ENCODE results near the gene DNPH1.

Gene DNPH1

DNA sequence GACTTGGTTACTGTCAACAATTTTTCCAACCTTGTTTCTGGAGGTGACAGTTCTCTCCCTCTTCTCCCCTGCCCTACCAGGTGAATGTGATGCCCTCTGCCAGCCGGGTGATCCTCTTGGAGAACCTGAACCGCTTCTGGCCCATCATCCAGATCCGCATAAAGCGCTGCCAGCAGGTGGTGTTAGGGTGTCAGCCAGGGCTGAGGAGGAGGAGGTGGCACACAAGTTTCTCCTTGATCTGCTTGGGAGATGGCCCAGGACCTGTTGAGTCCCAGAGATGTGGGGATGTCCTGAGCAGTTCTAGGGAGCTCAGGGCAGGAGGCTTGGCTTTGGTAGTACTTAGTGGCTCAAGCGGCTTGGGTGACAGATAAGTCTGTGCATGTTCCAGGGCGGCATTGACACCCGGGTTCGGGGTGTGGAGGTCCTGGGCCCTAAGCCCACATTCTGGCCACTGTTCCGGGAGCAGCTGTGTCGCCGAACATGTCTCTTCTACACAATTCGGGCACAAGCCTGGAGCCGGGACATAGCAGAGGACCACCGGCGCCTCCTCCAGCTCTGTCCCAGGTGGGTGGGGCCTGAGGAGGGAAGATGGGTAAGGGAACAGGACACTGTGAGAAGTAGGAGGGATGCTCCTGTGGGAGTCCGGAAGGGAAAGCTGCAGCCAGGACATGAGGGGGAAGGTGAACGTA, 26.1 kb downstream of the DNPH1 start:
- no peak for TF ChIP-seq ZFX (IDR thresholded peaks at IDR 0.05; ENCODE audit: borderline replicate concordance)
- TF ChIP-seq, protein P1, sequence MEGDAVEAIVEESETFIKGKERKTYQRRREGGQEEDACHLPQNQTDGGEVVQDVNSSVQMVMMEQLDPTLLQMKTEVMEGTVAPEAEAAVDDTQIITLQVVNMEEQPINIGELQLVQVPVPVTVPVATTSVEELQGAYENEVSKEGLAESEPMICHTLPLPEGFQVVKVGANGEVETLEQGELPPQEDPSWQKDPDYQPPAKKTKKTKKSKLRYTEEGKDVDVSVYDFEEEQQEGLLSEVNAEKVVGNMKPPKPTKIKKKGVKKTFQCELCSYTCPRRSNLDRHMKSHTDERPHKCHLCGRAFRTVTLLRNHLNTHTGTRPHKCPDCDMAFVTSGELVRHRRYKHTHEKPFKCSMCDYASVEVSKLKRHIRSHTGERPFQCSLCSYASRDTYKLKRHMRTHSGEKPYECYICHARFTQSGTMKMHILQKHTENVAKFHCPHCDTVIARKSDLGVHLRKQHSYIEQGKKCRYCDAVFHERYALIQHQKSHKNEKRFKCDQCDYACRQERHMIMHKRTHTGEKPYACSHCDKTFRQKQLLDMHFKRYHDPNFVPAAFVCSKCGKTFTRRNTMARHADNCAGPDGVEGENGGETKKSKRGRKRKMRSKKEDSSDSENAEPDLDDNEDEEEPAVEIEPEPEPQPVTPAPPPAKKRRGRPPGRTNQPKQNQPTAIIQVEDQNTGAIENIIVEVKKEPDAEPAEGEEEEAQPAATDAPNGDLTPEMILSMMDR (IDR thresholded peaks at IDR 0.05) = no peak
- H3K27ac ChIP-seq = no peak overlapping the region

DNA sequence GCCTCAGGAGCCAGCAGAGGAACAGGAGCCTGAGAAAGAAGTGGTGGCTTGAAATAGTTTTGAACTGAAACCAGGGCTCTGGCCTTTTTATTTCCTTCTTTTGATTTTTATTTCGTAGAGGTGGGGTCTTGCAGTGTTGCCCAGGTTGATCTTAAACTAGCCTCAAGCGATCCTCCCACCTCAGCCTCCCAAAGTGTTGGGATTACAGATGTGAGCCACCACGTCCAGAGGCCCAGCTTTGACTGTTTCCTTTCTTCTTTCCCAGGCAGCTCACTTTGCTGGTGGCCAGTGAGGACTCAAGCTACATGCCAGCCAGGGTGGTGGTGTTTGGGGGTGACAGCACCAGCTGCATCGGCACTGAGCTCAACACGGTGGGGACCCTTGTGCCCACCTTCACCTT, 26.8 kb downstream of the DNPH1 start:
- H3K27ac ChIP-seq = no peak overlapping the region

DNA sequence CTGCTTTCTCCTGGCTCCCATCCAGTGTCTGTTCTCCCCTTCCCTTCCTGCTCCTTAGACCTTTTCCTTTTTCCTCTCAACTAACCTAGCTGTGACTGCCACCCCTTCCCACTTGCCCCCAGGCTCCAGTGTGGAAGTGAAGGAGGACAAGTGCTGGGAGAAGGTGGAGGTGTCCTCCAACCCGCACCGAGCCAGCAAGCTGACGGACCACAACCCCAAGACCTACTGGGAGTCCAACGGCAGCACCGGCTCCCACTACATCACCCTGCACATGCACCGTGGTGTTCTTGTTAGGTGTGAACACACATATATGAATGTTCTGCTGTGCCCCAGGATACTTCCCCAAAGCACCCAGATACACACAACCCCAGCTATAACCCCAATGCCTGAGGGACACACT, 28.7 kb downstream of the DNPH1 start:
- TF ChIP-seq, protein P1 (IDR thresholded peaks at IDR 0.05) = no peak
- TF ChIP-seq ZFX (IDR thresholded peaks at IDR 0.05; ENCODE audit: borderline replicate concordance) = no peak
- H3K27ac ChIP-seq = no peak overlapping the region

More for the DNA sequence above, 26.8 kb downstream of the DNPH1 start:
- TF ChIP-seq ZFX (IDR thresholded peaks at IDR 0.05; ENCODE audit: borderline replicate concordance) = no peak
- TF ChIP-seq, protein P1 (IDR thresholded peaks at IDR 0.05) = no peak

DNA sequence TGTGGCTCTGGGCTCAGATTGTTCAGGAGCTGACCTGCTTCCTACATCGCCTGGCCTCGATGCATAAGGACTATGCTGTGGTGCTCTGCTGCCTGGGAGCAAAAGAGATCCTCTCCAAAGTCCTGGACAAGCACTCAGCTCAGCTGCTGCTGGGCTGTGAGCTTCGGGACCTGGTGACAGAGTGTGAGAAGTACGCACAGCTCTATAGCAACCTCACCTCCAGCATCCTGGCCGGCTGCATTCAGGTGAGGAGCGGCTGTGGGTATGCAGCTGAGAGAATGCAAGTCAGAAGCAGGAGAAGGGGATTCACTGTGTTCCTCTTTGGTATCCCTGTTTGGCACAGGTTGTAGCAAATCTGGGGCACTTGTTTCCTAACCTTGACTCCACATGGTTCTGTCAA, 29.4 kb downstream of the DNPH1 start:
- no peak overlapping the region for H3K27ac ChIP-seq
- no peak for TF ChIP-seq ZFX (IDR thresholded peaks at IDR 0.05; ENCODE audit: borderline replicate concordance)
- TF ChIP-seq, protein P1 (IDR thresholded peaks at IDR 0.05) = no peak

DNA sequence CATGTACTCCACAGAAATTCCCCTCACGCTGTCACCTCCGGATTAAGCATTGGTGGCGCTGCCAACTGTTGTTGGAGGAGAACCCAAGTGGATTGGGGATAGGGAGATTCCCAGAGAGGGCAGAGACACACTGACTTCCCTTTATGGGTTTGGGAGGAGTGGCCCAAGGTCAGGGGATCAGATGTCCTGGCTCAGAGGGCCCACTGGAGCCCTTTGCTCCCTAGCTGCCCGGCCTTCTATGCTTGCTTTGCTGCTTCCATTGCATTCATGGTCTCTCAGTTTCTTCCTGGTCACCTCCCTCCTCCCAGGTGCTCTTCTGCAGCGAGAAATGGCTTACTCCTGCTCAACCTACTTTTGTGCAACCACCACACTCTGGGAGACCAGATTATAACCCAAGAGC, 32.9 kb downstream of the DNPH1 start:
- TF ChIP-seq, protein P1 (IDR thresholded peaks at IDR 0.05) = no peak
- no peak for TF ChIP-seq ZFX (IDR thresholded peaks at IDR 0.05; ENCODE audit: borderline replicate concordance)
- no peak overlapping the region for H3K27ac ChIP-seq

DNA sequence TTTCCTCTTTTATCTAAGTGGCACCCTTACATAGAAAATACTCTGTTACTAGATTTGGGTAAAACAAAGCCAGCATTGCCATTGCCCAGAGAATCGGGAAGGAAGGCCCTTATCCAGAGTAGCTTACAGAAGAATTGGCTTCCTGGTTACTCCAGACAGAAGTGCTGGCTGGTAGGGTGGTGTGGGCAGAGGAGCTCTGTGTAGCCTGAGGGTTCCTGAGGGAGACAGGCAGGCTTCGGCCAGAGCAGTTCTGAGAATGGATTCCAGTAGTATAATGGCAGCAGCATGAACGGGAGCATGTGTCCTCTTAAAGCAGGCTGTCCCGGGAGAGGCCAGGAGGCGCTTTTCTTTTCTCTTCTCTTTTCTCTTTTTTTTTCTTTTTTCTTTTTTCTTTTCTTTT, 35.4 kb downstream of the DNPH1 start:
- TF ChIP-seq ZFX (IDR thresholded peaks at IDR 0.05; ENCODE audit: borderline replicate concordance) = no peak
- TF ChIP-seq, protein P1 (IDR thresholded peaks at IDR 0.05) = no peak
- no peak overlapping the region for H3K27ac ChIP-seq

DNA sequence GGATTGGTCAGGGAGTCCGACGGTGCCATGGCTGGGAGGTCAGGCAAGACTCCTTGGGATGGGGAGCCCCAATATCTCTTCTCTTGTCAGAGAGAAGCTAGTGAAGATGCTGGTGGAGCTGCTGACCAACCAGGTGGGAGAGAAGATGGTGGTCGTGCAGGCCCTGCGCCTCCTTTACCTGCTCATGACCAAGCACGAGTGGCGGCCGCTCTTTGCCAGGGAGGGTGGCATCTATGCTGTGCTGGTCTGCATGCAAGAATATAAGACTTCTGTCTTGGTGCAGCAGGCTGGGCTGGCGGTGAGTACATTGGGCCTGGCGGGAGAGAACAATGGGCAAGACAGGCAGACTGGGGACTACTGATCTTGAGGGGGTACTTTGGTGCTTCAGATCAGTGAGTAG, 36.4 kb downstream of the DNPH1 start:
- no peak for TF ChIP-seq ZFX (IDR thresholded peaks at IDR 0.05; ENCODE audit: borderline replicate concordance)
- TF ChIP-seq, protein P1 (IDR thresholded peaks at IDR 0.05) = no peak
- no peak overlapping the region for H3K27ac ChIP-seq
